Ovary (tissue), 9 donors: ENCODE results near the gene KNCN. TPM values are rescaled to one million over a fixed set of nuclear protein-coding genes. Genes with fewer than 3 reads are reported as not detected.

ENCODE experiments used
- DNase-seq, 5 donors: peaks; one replicate each; pipeline ENCODE4 v3.0.0-alpha.2; 2019 to 2020
- H3K27ac ChIP-seq, 2 donors: fragments of 200-600 bp; one replicate each; pipeline versions ENCODE4 v1.5.1 to v1.8.0; 2019 to 2022
- H3K27me3 ChIP-seq: fragments of 200-600 bp; one replicate; pipeline ENCODE4 v1.8.0; 2022
- H3K36me3 ChIP-seq: fragments of 200-600 bp; sonication (generic); one replicate; pipeline ENCODE4 v1.5.1; 2019
- H3K4me1 ChIP-seq: one replicate; pipeline ENCODE4 v1.8.1; 2013; ENCODE audit warnings: mild to moderate bottlenecking, moderate library complexity; ENCODE audit not compliant: insufficient read depth
- H3K4me3 ChIP-seq: fragments of 200-600 bp; sonication (generic); one replicate; pipeline ENCODE4 v1.5.1; 2017
- H3K9me3 ChIP-seq, 2 donors: fragments of 200-600 bp in 1 of 2; sonication (generic) in 1 of 2; one replicate each; pipeline versions ENCODE4 v1.5.1 to v1.8.1; 2013 to 2019; ENCODE audit warnings: mild to moderate bottlenecking in 1 of 2, moderate library complexity in 1 of 2
- CTCF ChIP-seq, 3 donors: fragments of 450-650 bp in 2 of 3; fragments of 200-600 bp in 1 of 3; IDR thresholded peaks; one replicate each; pipeline versions ENCODE4 v1.5.1 to v1.8.0; 2016 to 2022; ENCODE audit warnings: antibody characterized with exemption in 3 of 3, mild to moderate bottlenecking in 1 of 3
- EP300 ChIP-seq: sonication (generic); formaldehyde crosslinking; IDR thresholded peaks from one replicate; pipeline ENCODE4 v1.6.1; 2017; ENCODE audit warnings: antibody characterized with exemption
- POLR2A ChIP-seq: fragments of 450-650 bp; IDR thresholded peaks from one replicate; pipeline ENCODE4 v1.6.1; 2017; ENCODE audit warnings: antibody characterized with exemption, mild to moderate bottlenecking, moderate library complexity
- WGBS, 3 donors: extraction: QIAGEN DNeasy Blood & Tissue Kit in 1 of 3; methylation state at CpG; one replicate each; pipeline versions ENCODE4 v1.1.5 to v1.1.7; 2013 to 2017; 5-methylcytosine and 5-hydroxymethylcytosine counted together
- intact Hi-C, 4 donors: fragments of 100-400 bp; cut with DNase I; formaldehyde crosslinking; loops; one replicate each; pipeline versions ENCODE4 v1.11.0 to v1.15.1; 2022 to 2023
- polyA plus RNA-seq, 2 donors: library from polyadenylated mRNA; stranded (reverse); fragments of 200-250 nt in 1 of 2; fragments of 350-450 nt in 1 of 2; fragmentation: Illumina TruSeq in 1 of 2; extraction: RNeasy Lipid Tissue Mini Kit (QIAGEN cat#74804) in 1 of 2; gene quantifications; one replicate each; pipeline ENCODE4 v1.2.3, GENCODE V29; 2013 to 2014
- total RNA-seq, 7 donors: library from RNA; depleted of rRNA in 2 of 7; stranded (reverse); fragments of >200 nt in 2 of 7; fragmentation: NEBNext Ultra II Directional in 3 of 7; extraction: Animal tissue kit (Norgen Biotek cat#: 25700) in 3 of 7; gene quantifications; one replicate each; pipeline versions ENCODE4 v1.1.0 to v1.2.4, GENCODE V29; 2016 to 2023
- donor health status: DM: no; HTN: no; CAD: no; lungs with moderate emphysema.
- donor health status: DM: no; HTN: no; CAD: no.
- donor health status: Bipolar disorder and iron deficiency.
- donor health status: DM: yes; HTN: yes; CAD: no.
- donor health status: DM: no; HTN: no; CAD: no.
- donor health status: DM: yes; HTN: yes; CAD: no.

KNCN gene
- total and polyA plus RNA-seq, 9 donors, result 0.08 TPM; not detected in 8

- H3K27ac ChIP-seq, result no peak overlapping the region
- H3K9me3 ChIP-seq, result no peaks in the 10 kb centered on the region
- WGBS, 3 donors, result 70 to 75% (median 71%) methylated on average over 21 to 23 of the region's 23 CpGs
- intact Hi-C loops, result no loop called here
- DNase-seq, result no peak
- H3K4me3 ChIP-seq, result no peak overlapping the region
- TF ChIP-seq CTCF (IDR thresholded peaks at IDR 0.05) (no peak), EP300 (no peak), POLR2A (no peak)
- no peaks in the 10 kb centered on the region for H3K36me3 ChIP-seq
- H3K27me3 ChIP-seq, result no peaks in the 10 kb centered on the region
- no peaks in the 10 kb centered on the region for H3K4me1 ChIP-seq
Measured at GRCh38 chr1:46512135-46512791, 39.2 kb downstream of the KNCN start.

GRCh38 chr1:46510998-46511365, 40.5 kb downstream of the KNCN start:
- 60 to 82% (median 82%) methylated on average over 8 of the region's 8 CpGs for WGBS, 3 donors
- no peaks in the 10 kb centered on the region for H3K4me1 ChIP-seq
- H3K4me3 ChIP-seq, result no peak overlapping the region
- intact Hi-C loops, result no loop called here
- no peaks in the 10 kb centered on the region for H3K9me3 ChIP-seq
- DNase-seq, result no peak
- TF ChIP-seq CTCF (IDR thresholded peaks at IDR 0.05) (no peak), POLR2A (no peak), EP300 (no peak)
- no peak overlapping the region for H3K27ac ChIP-seq
- no peaks in the 10 kb centered on the region for H3K36me3 ChIP-seq
- H3K27me3 ChIP-seq, result no peaks in the 10 kb centered on the region

GRCh38 chr1:46510341-46510997, 41.0 kb downstream of the KNCN start:
- DNase-seq, result no peak
- Histone ChIP-seq H3K36me3 (no peaks in the 10 kb centered on the region), H3K4me1 (no peaks in the 10 kb centered on the region), H3K27me3 (no peaks in the 10 kb centered on the region), H3K9me3 (no peaks in the 10 kb centered on the region), H3K4me3 (no peak overlapping the region), H3K27ac (no peak overlapping the region)
- intact Hi-C loops, result no loop called here
- 90 to 94% (median 92%) methylated on average over 19 of the region's 19 CpGs for WGBS, 3 donors
- TF ChIP-seq POLR2A (no peak), EP300 (no peak), CTCF (IDR thresholded peaks at IDR 0.05) (no peak)

- no peaks in the 10 kb centered on the region for H3K9me3 ChIP-seq
- no peaks in the 10 kb centered on the region for H3K36me3 ChIP-seq
- 66 to 75% (median 66%) methylated on average over 5 of the region's 5 CpGs for WGBS, 3 donors
- no peaks in the 10 kb centered on the region for H3K4me1 ChIP-seq
- intact Hi-C loops, result no loop called here
- H3K4me3 ChIP-seq, result no peak overlapping the region
- TF ChIP-seq CTCF (IDR thresholded peaks at IDR 0.05) (no peak), POLR2A (no peak), EP300 (no peak)
- H3K27ac ChIP-seq, result no peak overlapping the region
- H3K27me3 ChIP-seq, result no peaks in the 10 kb centered on the region
- DNase-seq, result no peak
Measured at GRCh38 chr1:46508757-46509156, 42.7 kb downstream of the KNCN start.
